ENCODE data around the gene CCNK. TPM values are rescaled to one million over a fixed set of nuclear protein-coding genes. Genes with fewer than 3 reads are reported as not detected.

CCNK gene
- total RNA-seq, 1 experiment from 2014 or later, result 19.0 TPM

DNA sequence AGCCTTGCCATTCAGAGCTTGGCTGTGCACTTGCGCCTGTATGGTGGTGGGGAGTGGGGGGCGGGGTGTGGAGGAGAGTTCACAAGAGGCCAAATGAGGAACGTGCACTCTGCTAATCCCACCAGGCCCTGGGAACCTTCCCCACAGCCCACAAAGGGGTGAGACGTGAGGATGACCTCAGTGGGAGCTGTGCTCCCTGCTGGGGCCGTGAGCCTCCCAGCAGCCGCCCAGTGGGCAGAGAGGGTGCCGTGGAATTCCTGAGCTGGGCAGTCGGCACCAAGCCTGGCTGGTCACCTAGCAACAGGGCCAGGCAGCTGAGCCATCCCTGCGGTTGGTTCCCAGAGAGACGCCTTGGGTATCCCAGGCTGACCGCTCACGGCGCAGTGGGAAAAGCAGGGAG is 53.7 kb downstream of the CCNK start:
- CTCF ChIA-PET, result interaction anchor here (0.6 kb wide), 1 partner anchor 351 kb away, joined by 5 read pairs; no protein-coding TSS in a partner anchor
- H3K27me3 ChIP-seq (ENCODE audit: insufficient read depth, low read depth), result no peaks in the 10 kb centered on the region
- POLR2A ChIA-PET (ENCODE audit: unreplicated experiment), result no interaction called here
- no peak overlapping the region for H3K4me2 ChIP-seq
- H3K4me1 ChIP-seq (replicated peaks; ENCODE audit: insufficient read depth), result 0 out of 2 replicates have a peak, but pooled peaks cover 9% of the 10 kb centered on the region
- no peaks in the 10 kb centered on the region for H3F3A ChIP-seq (ENCODE audit: insufficient read depth, low read depth)
- no peak for DNase-seq
- no peaks in the 10 kb centered on the region for H3K36me3 ChIP-seq (ENCODE audit: low read depth)
- no peaks in the 10 kb centered on the region for H3K9me3 ChIP-seq (ENCODE audit: insufficient read depth, low read depth)
- no peak overlapping the region for H2AFZ ChIP-seq
- no peaks in the 10 kb centered on the region for H3K79me2 ChIP-seq (ENCODE audit: low read depth)
- intact Hi-C loops (cut with micrococcal nuclease; ENCODE audit: unreplicated experiment), result no loop called here
- no peaks in the 10 kb centered on the region for H4K20me1 ChIP-seq (ENCODE audit: insufficient read depth)
- no TSS peak for BruUV-seq (replicated peaks)
- TF ChIP-seq, protein P1, sequence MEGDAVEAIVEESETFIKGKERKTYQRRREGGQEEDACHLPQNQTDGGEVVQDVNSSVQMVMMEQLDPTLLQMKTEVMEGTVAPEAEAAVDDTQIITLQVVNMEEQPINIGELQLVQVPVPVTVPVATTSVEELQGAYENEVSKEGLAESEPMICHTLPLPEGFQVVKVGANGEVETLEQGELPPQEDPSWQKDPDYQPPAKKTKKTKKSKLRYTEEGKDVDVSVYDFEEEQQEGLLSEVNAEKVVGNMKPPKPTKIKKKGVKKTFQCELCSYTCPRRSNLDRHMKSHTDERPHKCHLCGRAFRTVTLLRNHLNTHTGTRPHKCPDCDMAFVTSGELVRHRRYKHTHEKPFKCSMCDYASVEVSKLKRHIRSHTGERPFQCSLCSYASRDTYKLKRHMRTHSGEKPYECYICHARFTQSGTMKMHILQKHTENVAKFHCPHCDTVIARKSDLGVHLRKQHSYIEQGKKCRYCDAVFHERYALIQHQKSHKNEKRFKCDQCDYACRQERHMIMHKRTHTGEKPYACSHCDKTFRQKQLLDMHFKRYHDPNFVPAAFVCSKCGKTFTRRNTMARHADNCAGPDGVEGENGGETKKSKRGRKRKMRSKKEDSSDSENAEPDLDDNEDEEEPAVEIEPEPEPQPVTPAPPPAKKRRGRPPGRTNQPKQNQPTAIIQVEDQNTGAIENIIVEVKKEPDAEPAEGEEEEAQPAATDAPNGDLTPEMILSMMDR (conservative IDR thresholded peaks at IDR 0.05), result no peak
- H3K4me3 ChIP-seq, result no peak overlapping the region
- no peaks in the 10 kb centered on the region for H3K9me2 ChIP-seq (ENCODE audit: insufficient read depth)
- no peak overlapping the region for H3K27ac ChIP-seq

DNA sequence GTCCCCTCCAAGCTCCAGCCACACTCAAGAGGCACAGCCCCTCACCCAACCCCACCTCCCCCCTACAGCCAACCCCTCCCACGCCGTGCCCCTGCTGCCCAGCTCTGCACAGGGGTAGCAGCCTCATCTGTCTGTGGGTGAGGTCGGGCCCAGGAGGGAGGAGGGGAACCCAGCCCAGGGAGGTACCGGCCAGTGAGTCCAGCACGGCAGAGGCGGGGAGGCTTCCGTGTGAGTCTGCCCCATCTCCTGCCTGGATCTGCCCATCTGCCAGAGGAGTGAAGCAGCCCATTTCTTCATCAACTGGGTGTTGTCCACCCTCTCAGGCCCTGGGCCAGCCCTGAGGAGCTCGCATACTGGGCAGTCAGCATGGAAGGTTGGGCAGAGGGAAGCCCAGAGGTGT is 54.2 kb downstream of the CCNK start:
- H3K27me3 ChIP-seq (ENCODE audit: insufficient read depth, low read depth), result no peaks in the 10 kb centered on the region
- intact Hi-C loops (cut with micrococcal nuclease; ENCODE audit: unreplicated experiment), result no loop called here
- TF ChIP-seq EZH2 (IDR thresholded peaks at IDR 0.05; ENCODE audit: low read depth), result no peak
- TF ChIP-seq, protein P1 (conservative IDR thresholded peaks at IDR 0.05), result no peak
- H3F3A ChIP-seq (ENCODE audit: insufficient read depth, low read depth), result no peaks in the 10 kb centered on the region
- CTCF ChIA-PET, result no interaction called here
- H3K4me2 ChIP-seq, result no peak overlapping the region
- no peaks in the 10 kb centered on the region for H3K36me3 ChIP-seq (ENCODE audit: low read depth)
- POLR2A ChIA-PET (ENCODE audit: unreplicated experiment), result no interaction called here
- H3K4me3 ChIP-seq, result no peak overlapping the region
- no peaks in the 10 kb centered on the region for H4K20me1 ChIP-seq (ENCODE audit: insufficient read depth)
- H3K27ac ChIP-seq, result no peak overlapping the region
- H3K79me2 ChIP-seq (ENCODE audit: low read depth), result no peaks in the 10 kb centered on the region
- no peaks in the 10 kb centered on the region for H3K9me3 ChIP-seq (ENCODE audit: insufficient read depth, low read depth)
- H3K9me2 ChIP-seq (ENCODE audit: insufficient read depth), result no peaks in the 10 kb centered on the region
- no peak overlapping the region for H2AFZ ChIP-seq
- DNase-seq, result no peak
- no TSS peak for BruUV-seq (replicated peaks)
- H3K4me1 ChIP-seq (replicated peaks; ENCODE audit: insufficient read depth), result 0 out of 2 replicates have a peak, but pooled peaks cover 9% of the 10 kb centered on the region

DNA sequence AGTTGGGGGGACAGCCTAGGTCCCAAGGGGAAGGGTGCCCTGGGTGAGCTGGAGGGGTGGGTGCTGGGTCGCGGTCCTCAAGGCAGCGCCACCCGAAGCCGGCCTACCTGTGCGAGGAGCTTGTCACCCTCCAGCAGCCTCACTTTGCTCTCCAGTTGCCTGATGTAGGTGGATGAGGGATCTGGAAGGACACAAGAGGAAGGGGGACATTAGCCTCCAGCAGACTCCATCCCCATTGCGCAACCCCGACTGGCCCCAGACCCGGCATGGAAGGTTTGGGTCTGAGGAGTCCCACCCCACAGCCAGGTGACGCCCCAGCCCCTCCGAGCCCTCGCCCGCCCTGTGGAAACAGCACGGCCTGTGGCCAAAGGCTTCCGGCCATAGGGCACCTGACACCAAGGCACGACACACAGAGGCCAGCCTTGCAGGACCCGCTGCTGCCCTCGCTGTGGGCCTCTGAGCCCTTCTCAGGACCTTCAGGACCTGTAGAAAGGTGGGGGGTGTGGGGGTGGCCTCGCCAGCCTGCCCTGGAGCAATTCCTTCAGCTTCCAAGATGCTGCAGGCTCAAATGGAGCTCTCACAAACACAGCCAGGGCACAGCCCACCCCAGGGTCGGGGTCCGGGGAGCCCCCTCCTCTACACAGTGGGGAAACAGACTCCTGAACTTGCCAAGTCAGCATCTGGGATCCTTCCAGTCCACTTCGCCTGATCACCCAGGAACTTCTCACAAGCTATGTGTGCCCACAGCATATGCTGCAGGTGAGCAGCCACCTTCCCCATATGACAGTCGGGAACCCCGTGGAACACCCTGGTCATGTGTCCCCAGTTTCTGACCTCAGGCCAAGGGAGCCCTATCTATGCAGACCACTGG is 54.9 kb downstream of the CCNK start:
- intact Hi-C loops (cut with micrococcal nuclease; ENCODE audit: unreplicated experiment), result no loop called here
- no peak for DNase-seq
- Histone ChIP-seq H3K4me3 (no peak overlapping the region), H3K9me2 (ENCODE audit: insufficient read depth) (no peaks in the 10 kb centered on the region), H3K27ac (no peak overlapping the region), H3K36me3 (ENCODE audit: low read depth) (no peaks in the 10 kb centered on the region), H3K9me3 (ENCODE audit: insufficient read depth, low read depth) (no peaks in the 10 kb centered on the region), H4K20me1 (ENCODE audit: insufficient read depth) (no peaks in the 10 kb centered on the region), H2AFZ (no peak overlapping the region), H3K4me2 (no peak overlapping the region), H3K4me1 (replicated peaks; ENCODE audit: insufficient read depth) (0 out of 2 replicates have a peak, but pooled peaks cover 9% of the 10 kb centered on the region), H3K27me3 (ENCODE audit: insufficient read depth, low read depth) (no peaks in the 10 kb centered on the region), H3F3A (ENCODE audit: insufficient read depth, low read depth) (no peaks in the 10 kb centered on the region), H3K79me2 (ENCODE audit: low read depth) (no peaks in the 10 kb centered on the region)
- ChIA-PET CTCF (no interaction called here), POLR2A (ENCODE audit: unreplicated experiment) (no interaction called here)
- TF ChIP-seq, protein P1 (conservative IDR thresholded peaks at IDR 0.05), result no peak
- TF ChIP-seq EZH2 (IDR thresholded peaks at IDR 0.05; ENCODE audit: low read depth), result no peak
- BruUV-seq (replicated peaks), result no TSS peak
